Kidney epithelial cell (primary cell): ENCODE data around the gene R3HDM1. TPM values are rescaled to one million over a fixed set of nuclear protein-coding genes. Genes with fewer than 3 reads are reported as not detected.
"Not testable (repeated sequence)": the region's sequence is repeated elsewhere in the genome, so short reads cannot be mapped to it uniquely, and the experiment has no call there.

Experiments used
- DNase-seq: peaks from one replicate; pipeline ENCODE4 v3.0.0-alpha.2; 2010; ENCODE audit warnings: low read depth
- H3K27me3 ChIP-seq: 2 replicates; pipeline ENCODE4 v1.6.0; 2011; ENCODE audit warnings: low read length; ENCODE audit not compliant: control insufficient read depth, insufficient read depth
- H3K36me3 ChIP-seq: 2 replicates; pipeline ENCODE4 v1.5.1; 2011; ENCODE audit warnings: low read length; ENCODE audit not compliant: control insufficient read depth, insufficient read depth
- H3K4me3 ChIP-seq: 2 replicates; pipeline ENCODE4 v1.5.1; 2011; ENCODE audit warnings: low read depth, mild to moderate bottlenecking, control low read depth, low read length
- CTCF ChIP-seq: IDR thresholded peaks from 2 replicates; pipeline ENCODE4 v1.5.1; 2011; ENCODE audit warnings: mild to moderate bottlenecking, moderate library complexity, low read length, control low read depth, inconsistent platforms; ENCODE audit not compliant: insufficient read depth, poor library complexity, severe bottlenecking
- total RNA-seq: library from RNA; depleted of rRNA; stranded (reverse); fragments of >200 nt; gene quantifications from 2 replicates; pipeline ENCODE4 v1.2.3, GENCODE V29; 2015

R3HDM1 gene
- 12.7 and 21.8 TPM in 2 replicates for total RNA-seq

- H3K27me3 ChIP-seq = no peaks in the 10 kb centered on the region
- peak within 1 kb of the TSS; percentile 97 for H3K4me3 ChIP-seq
- TF ChIP-seq CTCF = peak; percentile 26
- H3K36me3 ChIP-seq = no peaks in the 10 kb centered on the region
- DNase-seq = peak; percentile 99
Measured at GRCh38 chr2:135531231-135532197, at the start of gene R3HDM1. Gene R3HDM1 (plus strand): TSS chr2:135531484. CDS start chr2:135604846, 73,362 bp downstream.

- Histone ChIP-seq H3K4me3 (no peak overlapping the region), H3K36me3 (no peaks in the 10 kb centered on the region), H3K27me3 (no peaks in the 10 kb centered on the region)
- no peak for TF ChIP-seq CTCF
- DNase-seq = no peak
Measured at GRCh38 chr2:135485441-135485840, 45.8 kb upstream of the R3HDM1 start.

- H3K36me3 ChIP-seq = no peaks in the 10 kb centered on the region
- no peak overlapping the region for H3K4me3 ChIP-seq
- no peak for TF ChIP-seq CTCF
- DNase-seq = no peak
- no peaks in the 10 kb centered on the region for H3K27me3 ChIP-seq
Measured at GRCh38 chr2:135490376-135490775, 40.9 kb upstream of the R3HDM1 start.

- Histone ChIP-seq H3K36me3 (no peaks in the 10 kb centered on the region), H3K27me3 (no peaks in the 10 kb centered on the region), H3K4me3 (no peak overlapping the region)
- TF ChIP-seq CTCF = no peak
- DNase-seq = no peak
Measured at GRCh38 chr2:135494503-135494902, 36.8 kb upstream of the R3HDM1 start.

GRCh38 chr2:135494917-135495316 is 36.4 kb upstream of the R3HDM1 start:
- DNase-seq = no peak
- no peak overlapping the region for H3K4me3 ChIP-seq
- no peak for TF ChIP-seq CTCF
- H3K36me3 ChIP-seq = no peaks in the 10 kb centered on the region
- H3K27me3 ChIP-seq = no peaks in the 10 kb centered on the region

- not testable (repeated sequence) for DNase-seq, H3K27me3 ChIP-seq, H3K4me3 ChIP-seq, H3K36me3 ChIP-seq
Measured at GRCh38 chr2:135498588-135498987, 32.7 kb upstream of the R3HDM1 start.
